Thyroid gland (tissue), 4 donors: Measurements from ENCODE around the gene SLC22A17.

ENCODE experiments used
- POLR2A ChIP-seq, 2 donors: fragments of 450-650 bp; IDR thresholded peaks; one replicate each; pipeline ENCODE4 v1.6.1; 2017; ENCODE audit warnings: antibody characterized with exemption in 2 of 2, mild to moderate bottlenecking in 2 of 2, moderate library complexity in 1 of 2
- TF ChIP-seq, protein P1 (sequence below), 6 experiments: fragments of 200-600 bp in 3 of 6; fragments of 450-650 bp in 3 of 6; sonication (generic) in 3 of 6; IDR thresholded peaks; one replicate each; pipeline ENCODE4 v1.5.1; 2016 to 2019; ENCODE audit warnings: antibody characterized with exemption in 6 of 6, mild to moderate bottlenecking in 2 of 6, inconsistent platforms in 1 of 6, moderate library complexity in 1 of 6

DNA sequence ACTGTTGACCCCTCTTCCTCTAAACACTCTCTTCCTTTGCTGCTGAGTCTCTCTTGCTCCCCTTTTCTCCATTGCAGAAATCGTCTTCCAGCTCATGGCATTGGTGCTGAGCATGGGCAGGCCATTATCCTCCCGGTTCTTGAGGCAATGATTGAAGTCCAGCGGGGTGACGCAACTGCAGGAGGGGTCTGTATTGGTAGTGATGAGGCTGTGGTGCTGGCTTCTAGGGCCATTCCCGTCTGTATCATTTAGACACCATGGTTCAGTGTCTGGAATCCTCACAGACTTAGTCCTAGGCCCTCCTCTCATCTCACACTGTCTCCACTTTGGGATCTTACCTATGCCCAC, 720 bp upstream of the SLC22A17 start:
- TF ChIP-seq, protein P1, sequence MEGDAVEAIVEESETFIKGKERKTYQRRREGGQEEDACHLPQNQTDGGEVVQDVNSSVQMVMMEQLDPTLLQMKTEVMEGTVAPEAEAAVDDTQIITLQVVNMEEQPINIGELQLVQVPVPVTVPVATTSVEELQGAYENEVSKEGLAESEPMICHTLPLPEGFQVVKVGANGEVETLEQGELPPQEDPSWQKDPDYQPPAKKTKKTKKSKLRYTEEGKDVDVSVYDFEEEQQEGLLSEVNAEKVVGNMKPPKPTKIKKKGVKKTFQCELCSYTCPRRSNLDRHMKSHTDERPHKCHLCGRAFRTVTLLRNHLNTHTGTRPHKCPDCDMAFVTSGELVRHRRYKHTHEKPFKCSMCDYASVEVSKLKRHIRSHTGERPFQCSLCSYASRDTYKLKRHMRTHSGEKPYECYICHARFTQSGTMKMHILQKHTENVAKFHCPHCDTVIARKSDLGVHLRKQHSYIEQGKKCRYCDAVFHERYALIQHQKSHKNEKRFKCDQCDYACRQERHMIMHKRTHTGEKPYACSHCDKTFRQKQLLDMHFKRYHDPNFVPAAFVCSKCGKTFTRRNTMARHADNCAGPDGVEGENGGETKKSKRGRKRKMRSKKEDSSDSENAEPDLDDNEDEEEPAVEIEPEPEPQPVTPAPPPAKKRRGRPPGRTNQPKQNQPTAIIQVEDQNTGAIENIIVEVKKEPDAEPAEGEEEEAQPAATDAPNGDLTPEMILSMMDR (IDR thresholded peaks at IDR 0.05): no peak
- TF ChIP-seq POLR2A (IDR thresholded peaks at IDR 0.05): no peak
